Hepatocyte (in vitro differentiated cells): ENCODE data around the gene USP2. TPM values are rescaled to one million over a fixed set of nuclear protein-coding genes. Genes with fewer than 3 reads are reported as not detected.

ENCODE experiments used
- DNase-seq: peaks from one replicate; pipeline ENCODE4 v3.0.0-alpha.2; 2016; ENCODE audit warnings: low spot score
- H2AFZ ChIP-seq: fragments of 200-600 bp; sonication (generic); 2 replicates; pipeline ENCODE4 v1.6.0; 2016; ENCODE audit warnings: antibody characterized with exemption, mild to moderate bottlenecking
- H3K27ac ChIP-seq: fragments of 200-600 bp; sonication (generic); 2 replicates; pipeline ENCODE4 v1.5.1; 2016; ENCODE audit warnings: mild to moderate bottlenecking
- H3K27me3 ChIP-seq: fragments of 200-600 bp; sonication (generic); 2 replicates; pipeline ENCODE4 v1.6.1; 2016
- H3K36me3 ChIP-seq: fragments of 200-600 bp; sonication (generic); replicated peaks from 2 replicates; pipeline ENCODE4 v1.5.1; 2016; ENCODE audit warnings: low read depth; ENCODE audit not compliant: insufficient read depth
- H3K4me1 ChIP-seq: fragments of 200-600 bp; sonication (generic); 2 replicates; pipeline ENCODE4 v1.5.1; 2016; ENCODE audit warnings: mild to moderate bottlenecking, moderate library complexity; ENCODE audit not compliant: insufficient read depth
- H3K4me2 ChIP-seq: fragments of 200-600 bp; sonication (generic); 2 replicates; pipeline ENCODE4 v1.6.0; 2016
- H3K4me3 ChIP-seq: fragments of 200-600 bp; sonication (generic); 2 replicates; pipeline ENCODE4 v1.5.1; 2016; ENCODE audit warnings: mild to moderate bottlenecking
- H3K79me2 ChIP-seq: fragments of 200-600 bp; sonication (generic); 2 replicates; pipeline ENCODE4 v1.6.0; 2017; ENCODE audit warnings: mild to moderate bottlenecking
- H3K9me2 ChIP-seq: fragments of 200-600 bp; sonication (generic); replicated peaks from 2 replicates; pipeline ENCODE4 v1.6.0; 2017; ENCODE audit warnings: mild to moderate bottlenecking; ENCODE audit not compliant: insufficient read depth
- H3K9me3 ChIP-seq: fragments of 200-600 bp; sonication (generic); 2 replicates; pipeline ENCODE4 v1.5.1; 2016; ENCODE audit warnings: low read depth, mild to moderate bottlenecking
- H4K20me1 ChIP-seq: fragments of 200-600 bp; sonication (generic); 2 replicates; pipeline ENCODE4 v1.6.0; 2016; ENCODE audit warnings: mild to moderate bottlenecking; ENCODE audit not compliant: insufficient read depth, poor library complexity, severe bottlenecking
- CTCF ChIP-seq: fragments of 200-600 bp; sonication (generic); IDR thresholded peaks from 2 replicates; pipeline ENCODE4 v1.5.1; 2016; ENCODE audit warnings: antibody characterized with exemption, mild to moderate bottlenecking; ENCODE audit not compliant: poor library complexity
- EZH2 ChIP-seq: fragments of 200-600 bp; sonication (generic); IDR thresholded peaks from 2 replicates; pipeline ENCODE4 v1.6.1; 2016; ENCODE audit warnings: antibody characterized with exemption, mild to moderate bottlenecking, borderline replicate concordance
- EZH2phosphoT487 ChIP-seq: fragments of 200-600 bp; sonication (generic); IDR thresholded peaks from one replicate; pipeline ENCODE4 v1.6.1; 2018; ENCODE audit warnings: antibody characterized with exemption, mild to moderate bottlenecking, low read depth, moderate library complexity; ENCODE audit not compliant: unreplicated experiment, severe bottlenecking
- WGBS: methylation state at CpG from one replicate; pipeline ENCODE4 v1.1.6; 2016; ENCODE audit warnings: low lambda C conversion rate; ENCODE audit errors: missing lambda C conversion rate; 5-methylcytosine and 5-hydroxymethylcytosine counted together
- polyA plus RNA-seq: library from polyadenylated mRNA; unstranded; fragments of >200 nt; fragmentation: Nextera tagmentation; extraction: Ambion mirVana; gene quantifications from 2 replicates; pipeline ENCODE4 v1.2.1, GENCODE V29; 2016
- total RNA-seq: library from RNA; depleted of rRNA; stranded (reverse); fragments of >200 nt; gene quantifications from 2 replicates; pipeline ENCODE4 v1.2.3, GENCODE V29; 2014

Gene USP2
- total and polyA plus RNA-seq, 2 experiments from 2014 or later: 7.3 to 23.5 TPM

DNA sequence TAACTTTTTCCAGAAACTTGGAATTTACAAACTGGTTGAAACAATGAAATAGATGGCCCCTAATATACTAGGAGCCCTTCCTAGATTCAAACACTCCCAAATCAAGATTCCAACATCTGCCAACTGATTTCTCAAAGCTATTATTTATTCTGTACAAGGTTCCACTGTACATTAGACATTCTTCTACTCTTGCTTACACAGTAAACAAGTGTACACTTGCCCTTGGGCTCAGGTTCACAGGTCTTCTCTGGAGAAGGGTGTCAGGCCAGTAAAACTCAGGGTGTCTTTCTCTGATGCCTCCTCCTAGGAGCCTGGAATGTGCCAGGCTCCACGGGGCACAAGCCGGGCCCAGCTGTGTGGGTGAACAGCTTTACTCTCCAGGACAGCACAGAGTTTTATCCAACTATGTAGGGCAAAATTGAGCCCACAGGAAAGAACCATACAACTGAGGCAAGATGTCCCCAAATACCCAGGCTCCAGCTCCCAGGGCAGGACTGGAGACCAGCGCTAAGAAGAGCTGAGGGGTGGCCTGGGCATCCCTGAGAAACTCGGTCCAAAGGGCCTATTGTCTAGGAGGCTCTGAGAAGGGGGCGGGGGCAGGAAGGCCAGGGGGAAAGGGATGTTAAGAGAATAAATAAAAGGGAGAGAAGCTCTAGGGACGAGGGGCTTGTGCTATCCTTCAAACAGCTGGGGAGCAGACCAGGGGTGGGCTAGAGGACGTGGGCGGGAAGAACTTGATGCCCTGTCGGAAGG lies 26.2 kb downstream of the USP2 start:
- WGBS: 83% methylated on average over 7 of the region's 9 CpGs
- TF ChIP-seq CTCF (no peak), EZH2 (no peak), EZH2phosphoT487 (no peak)

GRCh38 chr11:119352857-119353260 lies 28.6 kb downstream of the USP2 start:
- H3K4me1 ChIP-seq: peaks cover 7% of the 10 kb centered on the region
- H3K27ac ChIP-seq: peak overlapping the region; percentile 42
- no peak for TF ChIP-seq EZH2
- no peak for TF ChIP-seq EZH2phosphoT487
- no peak overlapping the region for H3K4me3 ChIP-seq
- no peaks in the 10 kb centered on the region for H3K27me3 ChIP-seq
- no peaks in the 10 kb centered on the region for H3K9me3 ChIP-seq
- H2AFZ ChIP-seq: no peak overlapping the region
- no peaks in the 10 kb centered on the region for H3K79me2 ChIP-seq
- H3K36me3 ChIP-seq: no peaks in the 10 kb centered on the region
- DNase-seq: peak; percentile 81
- WGBS: 24% methylated on average over 4 of the region's 4 CpGs
- H3K4me2 ChIP-seq: no peak overlapping the region
- no peaks in the 10 kb centered on the region for H4K20me1 ChIP-seq
- H3K9me2 ChIP-seq: no peaks in the 10 kb centered on the region

More for the DNA sequence above, 26.2 kb downstream of the USP2 start:
- Histone ChIP-seq H3K9me2 (no peaks in the 10 kb centered on the region), H4K20me1 (no peaks in the 10 kb centered on the region), H3K9me3 (no peaks in the 10 kb centered on the region), H3K4me1 (peaks cover 7% of the 10 kb centered on the region), H3K36me3 (no peaks in the 10 kb centered on the region), H3K27ac (no peak overlapping the region), H3K4me3 (no peak overlapping the region), H2AFZ (no peak overlapping the region), H3K79me2 (no peaks in the 10 kb centered on the region), H3K27me3 (no peaks in the 10 kb centered on the region), H3K4me2 (no peak overlapping the region)
- DNase-seq: no peak

GRCh38 chr11:119351232-119351631 lies 30.3 kb downstream of the USP2 start:
- H3K4me3 ChIP-seq: no peak overlapping the region
- H2AFZ ChIP-seq: no peak overlapping the region
- H3K4me1 ChIP-seq: peaks cover 7% of the 10 kb centered on the region
- H3K36me3 ChIP-seq: no peaks in the 10 kb centered on the region
- no peaks in the 10 kb centered on the region for H3K79me2 ChIP-seq
- no peaks in the 10 kb centered on the region for H3K9me3 ChIP-seq
- 100% methylated on average over 1 of the region's 2 CpGs for WGBS
- no peaks in the 10 kb centered on the region for H3K27me3 ChIP-seq
- no peak for DNase-seq
- no peaks in the 10 kb centered on the region for H4K20me1 ChIP-seq
- TF ChIP-seq EZH2 (no peak), CTCF (no peak), EZH2phosphoT487 (no peak)
- H3K4me2 ChIP-seq: no peak overlapping the region
- H3K9me2 ChIP-seq: no peaks in the 10 kb centered on the region
- no peak overlapping the region for H3K27ac ChIP-seq

GRCh38 chr11:119350302-119350701 lies 31.2 kb downstream of the USP2 start:
- no peaks in the 10 kb centered on the region for H3K9me3 ChIP-seq
- TF ChIP-seq EZH2phosphoT487 (no peak), CTCF (no peak), EZH2 (no peak)
- no peaks in the 10 kb centered on the region for H3K9me2 ChIP-seq
- H4K20me1 ChIP-seq: no peaks in the 10 kb centered on the region
- H3K36me3 ChIP-seq: no peaks in the 10 kb centered on the region
- 85% methylated on average over 6 of the region's 6 CpGs for WGBS
- no peak overlapping the region for H3K4me2 ChIP-seq
- H3K4me1 ChIP-seq: peaks cover 7% of the 10 kb centered on the region
- no peaks in the 10 kb centered on the region for H3K79me2 ChIP-seq
- H2AFZ ChIP-seq: no peak overlapping the region
- no peak for DNase-seq
- no peak overlapping the region for H3K27ac ChIP-seq
- no peak overlapping the region for H3K4me3 ChIP-seq
- H3K27me3 ChIP-seq: no peaks in the 10 kb centered on the region
